ENCODE results near the gene GFER. TPM values are rescaled to one million over a fixed set of nuclear protein-coding genes. Genes with fewer than 3 reads are reported as not detected.

GFER gene
- total and polyA plus RNA-seq, 2 of the 8 experiments (the other 6 are each of a cell fraction or from before 2014, with no cell fraction given), result 17.7 to 37.9 TPM

DNA sequence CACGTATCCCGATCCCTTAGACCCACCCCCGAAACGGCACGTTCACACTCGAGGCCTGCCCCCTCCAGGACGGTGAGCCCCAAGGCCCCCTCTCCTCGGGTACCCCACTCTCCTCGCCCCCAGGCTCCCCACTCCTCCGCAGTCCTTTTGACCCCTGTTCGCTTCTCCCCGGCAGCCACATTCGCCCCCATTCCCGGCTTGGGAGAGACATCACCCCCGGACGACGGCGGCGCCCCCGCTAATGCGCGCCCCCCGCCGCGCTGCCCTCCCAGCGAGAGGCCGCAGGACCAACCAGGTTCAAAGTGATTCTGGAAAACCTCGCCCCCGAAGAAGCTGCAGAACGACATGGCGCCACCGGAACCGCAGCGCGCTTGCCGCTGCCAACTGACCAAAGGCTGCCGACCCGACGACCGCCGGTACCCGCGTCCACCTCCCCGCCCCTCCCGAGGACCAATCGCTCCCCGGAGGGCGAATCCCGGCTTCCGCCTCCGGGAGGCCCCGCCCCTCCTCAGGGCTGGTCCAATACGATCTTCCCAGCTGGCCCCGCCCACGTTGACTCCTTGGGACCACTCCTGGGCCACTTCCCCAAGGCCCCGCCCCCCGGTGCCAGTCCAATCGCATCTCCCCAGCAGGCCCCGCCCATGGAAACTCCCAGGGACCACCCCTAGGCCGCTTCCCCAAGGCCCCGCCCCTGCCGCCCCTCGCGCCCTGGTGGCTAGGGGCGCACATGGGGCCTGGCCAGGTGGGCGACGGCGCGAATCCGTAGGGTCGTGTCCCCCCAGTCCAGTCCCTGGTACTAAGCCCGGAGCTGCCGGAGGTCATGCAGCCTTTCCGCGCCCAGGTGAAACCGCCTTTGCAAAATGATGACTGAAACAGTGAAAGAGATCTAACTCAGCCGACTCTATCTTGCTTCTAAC is 40.9 kb upstream of the GFER start, which contains the start of gene MSRB1 (continued):
- TF ChIP-seq CTBP2 (IDR thresholded peaks at IDR 0.05; ENCODE audit: borderline replicate concordance, insufficient read depth, insufficient read length, low read length) (no peak), CEBPB (IDR thresholded peaks at IDR 0.05; ENCODE audit: low read depth, low read length) (no peak), SRF (IDR thresholded peaks at IDR 0.05; ENCODE audit: low read depth, low read length) (no peak), RBBP5 (IDR thresholded peaks at IDR 0.05; ENCODE audit: borderline replicate concordance, low read depth, low read length) (no peak), KDM1A (IDR thresholded peaks at IDR 0.05; ENCODE audit: borderline replicate concordance, low read length) (no peak), NANOG (IDR thresholded peaks at IDR 0.05; ENCODE audit: insufficient read depth, low read depth, low read length, poor library complexity, severe bottlenecking) (no peak), JUN (IDR thresholded peaks at IDR 0.05; ENCODE audit: low read depth, low read length) (no peak), BACH1 (IDR thresholded peaks at IDR 0.05; ENCODE audit: low read length) (no peak)
- TF ChIP-seq, protein P1, sequence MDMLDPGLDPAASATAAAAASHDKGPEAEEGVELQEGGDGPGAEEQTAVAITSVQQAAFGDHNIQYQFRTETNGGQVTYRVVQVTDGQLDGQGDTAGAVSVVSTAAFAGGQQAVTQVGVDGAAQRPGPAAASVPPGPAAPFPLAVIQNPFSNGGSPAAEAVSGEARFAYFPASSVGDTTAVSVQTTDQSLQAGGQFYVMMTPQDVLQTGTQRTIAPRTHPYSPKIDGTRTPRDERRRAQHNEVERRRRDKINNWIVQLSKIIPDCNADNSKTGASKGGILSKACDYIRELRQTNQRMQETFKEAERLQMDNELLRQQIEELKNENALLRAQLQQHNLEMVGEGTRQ (IDR thresholded peaks at IDR 0.05; ENCODE audit: low read length), result no peak
